Upper lobe of left lung (tissue), 4 donors: ENCODE measurements around the gene TMEM119.

Experiments used
- POLR2A ChIP-seq, 4 donors: fragments of 450-650 bp; IDR thresholded peaks; one replicate each; pipeline ENCODE4 v1.5.1; 2016 to 2017; ENCODE audit warnings: antibody characterized with exemption in 4 of 4, mild to moderate bottlenecking in 2 of 4
- POLR2AphosphoS5 ChIP-seq, 2 donors: sonication (generic); formaldehyde crosslinking; IDR thresholded peaks; one replicate each; pipeline ENCODE4 v1.5.1; 2017; ENCODE audit warnings: antibody characterized with exemption in 2 of 2

- TF ChIP-seq POLR2AphosphoS5 (IDR thresholded peaks at IDR 0.05): no peak
- TF ChIP-seq POLR2A (IDR thresholded peaks at IDR 0.05): no peak
Observed at GRCh38 chr12:108614639-108615038, 16.8 kb upstream of the TMEM119 start.
